ENCODE results near the gene ZDHHC8.
A peak's percentile ranks its signal among the peaks of the same experiment; 100 is the strongest.

- TF ChIP-seq, protein P1, sequence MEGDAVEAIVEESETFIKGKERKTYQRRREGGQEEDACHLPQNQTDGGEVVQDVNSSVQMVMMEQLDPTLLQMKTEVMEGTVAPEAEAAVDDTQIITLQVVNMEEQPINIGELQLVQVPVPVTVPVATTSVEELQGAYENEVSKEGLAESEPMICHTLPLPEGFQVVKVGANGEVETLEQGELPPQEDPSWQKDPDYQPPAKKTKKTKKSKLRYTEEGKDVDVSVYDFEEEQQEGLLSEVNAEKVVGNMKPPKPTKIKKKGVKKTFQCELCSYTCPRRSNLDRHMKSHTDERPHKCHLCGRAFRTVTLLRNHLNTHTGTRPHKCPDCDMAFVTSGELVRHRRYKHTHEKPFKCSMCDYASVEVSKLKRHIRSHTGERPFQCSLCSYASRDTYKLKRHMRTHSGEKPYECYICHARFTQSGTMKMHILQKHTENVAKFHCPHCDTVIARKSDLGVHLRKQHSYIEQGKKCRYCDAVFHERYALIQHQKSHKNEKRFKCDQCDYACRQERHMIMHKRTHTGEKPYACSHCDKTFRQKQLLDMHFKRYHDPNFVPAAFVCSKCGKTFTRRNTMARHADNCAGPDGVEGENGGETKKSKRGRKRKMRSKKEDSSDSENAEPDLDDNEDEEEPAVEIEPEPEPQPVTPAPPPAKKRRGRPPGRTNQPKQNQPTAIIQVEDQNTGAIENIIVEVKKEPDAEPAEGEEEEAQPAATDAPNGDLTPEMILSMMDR (IDR thresholded peaks at IDR 0.05 in 2 of 3, conservative IDR thresholded peaks at IDR 0.05 in 1 of 3; ENCODE audit: borderline replicate concordance in 1 of 3, insufficient read depth in 1 of 3, low read depth in 2 of 3, low read length in 2 of 3): no peak
- TF ChIP-seq MAX (IDR thresholded peaks at IDR 0.05) (no peak), CEBPB (IDR thresholded peaks at IDR 0.05; ENCODE audit: low read depth) (no peak), EZH2phosphoT487 (IDR thresholded peaks at IDR 0.05; ENCODE audit: borderline replicate concordance) (no peak), EGR1 (IDR thresholded peaks at IDR 0.05; ENCODE audit: low read depth) (no peak), POLR2AphosphoS5 (IDR thresholded peaks at IDR 0.05; ENCODE audit: low read depth, low read length) (peak; percentile 12; the same call in 1 of the 2 replicates), RAD21 (IDR thresholded peaks at IDR 0.05; ENCODE audit: low read depth) (no peak), ZNF274 (IDR thresholded peaks at IDR 0.05; ENCODE audit: low read depth, low read length) (no peak), POLR2A (IDR thresholded peaks at IDR 0.05; ENCODE audit: borderline replicate concordance, extremely low read depth, insufficient read depth, insufficient read length) (no peak), ZBTB33 (IDR thresholded peaks at IDR 0.05; ENCODE audit: extremely low read depth, insufficient replicate concordance, low read length) (no peak), TCF7L2 (IDR thresholded peaks at IDR 0.05; ENCODE audit: borderline replicate concordance, extremely low read depth, insufficient read depth, insufficient read length) (no peak), SP1 (IDR thresholded peaks at IDR 0.05; ENCODE audit: low read depth) (no peak)
- TF ChIP-seq, protein P2, sequence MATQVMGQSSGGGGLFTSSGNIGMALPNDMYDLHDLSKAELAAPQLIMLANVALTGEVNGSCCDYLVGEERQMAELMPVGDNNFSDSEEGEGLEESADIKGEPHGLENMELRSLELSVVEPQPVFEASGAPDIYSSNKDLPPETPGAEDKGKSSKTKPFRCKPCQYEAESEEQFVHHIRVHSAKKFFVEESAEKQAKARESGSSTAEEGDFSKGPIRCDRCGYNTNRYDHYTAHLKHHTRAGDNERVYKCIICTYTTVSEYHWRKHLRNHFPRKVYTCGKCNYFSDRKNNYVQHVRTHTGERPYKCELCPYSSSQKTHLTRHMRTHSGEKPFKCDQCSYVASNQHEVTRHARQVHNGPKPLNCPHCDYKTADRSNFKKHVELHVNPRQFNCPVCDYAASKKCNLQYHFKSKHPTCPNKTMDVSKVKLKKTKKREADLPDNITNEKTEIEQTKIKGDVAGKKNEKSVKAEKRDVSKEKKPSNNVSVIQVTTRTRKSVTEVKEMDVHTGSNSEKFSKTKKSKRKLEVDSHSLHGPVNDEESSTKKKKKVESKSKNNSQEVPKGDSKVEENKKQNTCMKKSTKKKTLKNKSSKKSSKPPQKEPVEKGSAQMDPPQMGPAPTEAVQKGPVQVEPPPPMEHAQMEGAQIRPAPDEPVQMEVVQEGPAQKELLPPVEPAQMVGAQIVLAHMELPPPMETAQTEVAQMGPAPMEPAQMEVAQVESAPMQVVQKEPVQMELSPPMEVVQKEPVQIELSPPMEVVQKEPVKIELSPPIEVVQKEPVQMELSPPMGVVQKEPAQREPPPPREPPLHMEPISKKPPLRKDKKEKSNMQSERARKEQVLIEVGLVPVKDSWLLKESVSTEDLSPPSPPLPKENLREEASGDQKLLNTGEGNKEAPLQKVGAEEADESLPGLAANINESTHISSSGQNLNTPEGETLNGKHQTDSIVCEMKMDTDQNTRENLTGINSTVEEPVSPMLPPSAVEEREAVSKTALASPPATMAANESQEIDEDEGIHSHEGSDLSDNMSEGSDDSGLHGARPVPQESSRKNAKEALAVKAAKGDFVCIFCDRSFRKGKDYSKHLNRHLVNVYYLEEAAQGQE (IDR thresholded peaks at IDR 0.05; ENCODE audit: low read depth): no peak
Observed at GRCh38 chr22:20111689-20112622, 19.6 kb upstream of the ZDHHC8 start.

Measured in HCT116 (cell line).